Measurements from ENCODE around the gene STRA8. TPM values are rescaled to one million over a fixed set of nuclear protein-coding genes. Genes with fewer than 3 reads are reported as not detected.
A peak's percentile ranks its signal among the peaks of the same experiment; 100 is the strongest.

STRA8 gene
- polyA plus RNA-seq, 3 donors = not detected

- Mint-ChIP-seq H3K36me3 (peaks cover 98 to 100% of the 10 kb centered on the region in 2 donors), H3K9me3 (peaks cover 20 to 28% (median 24%) of the 10 kb centered on the region in 7 donors), H3K4me1 (no peaks in the 10 kb centered on the region), H3K27ac (peak overlapping the region in 3 of 7 donors; percentile 35 to 55 (median 37)), H3K27me3 (ENCODE audit: low read depth in 3 of 3) (no peaks in the 10 kb centered on the region), H3K4me3 (no peak overlapping the region)
- H3K79me2 ChIP-seq (ENCODE audit: insufficient read depth, low read length) = no peaks in the 10 kb centered on the region
- no peak overlapping the region for H3K27ac ChIP-seq (ENCODE audit: low read depth in 1 of 2, low read length in 2 of 2)
- DNase-seq = no peak
- H4K20me1 ChIP-seq (ENCODE audit: insufficient read depth, low read length) = no peaks in the 10 kb centered on the region
- TF ChIP-seq CTCF (IDR thresholded peaks at IDR 0.05) = no peak
- H3K4me1 ChIP-seq (ENCODE audit: control insufficient read depth in 1 of 2, insufficient read depth in 2 of 2, low read length in 2 of 2) = no peaks in the 10 kb centered on the region
- H3K4me2 ChIP-seq (replicated peaks; ENCODE audit: extremely low read depth, low read length, poor library complexity, severe bottlenecking) = no peak overlapping the region
- intact Hi-C loops (cut with micrococcal nuclease) = no loop called here
- peaks cover 20 to 25% of the 10 kb centered on the region in 2 donors for H3K9me3 ChIP-seq (replicated peaks in 1 of 2; ENCODE audit: control insufficient read depth in 1 of 2, insufficient read depth in 1 of 2, low read length in 2 of 2)
- no peak overlapping the region for H3K9ac ChIP-seq (ENCODE audit: insufficient read depth, low read length, poor library complexity, severe bottlenecking)
- WGBS (ENCODE audit: insufficient coverage) = 89% methylated on average over 12 of the region's 12 CpGs
- H3K27me3 ChIP-seq (ENCODE audit: control insufficient read depth in 2 of 2, insufficient read depth in 2 of 2, low read length in 2 of 2) = no peaks in the 10 kb centered on the region
- H3K4me3 ChIP-seq (replicated peaks in 1 of 3; ENCODE audit: low read depth in 2 of 3, low read length in 3 of 3) = no peak overlapping the region
- peaks cover 86 to 100% of the 10 kb centered on the region in 2 donors for H3K36me3 ChIP-seq (replicated peaks in 1 of 2; ENCODE audit: control insufficient read depth in 1 of 2, insufficient read depth in 2 of 2, low read length in 2 of 2)
- no peak overlapping the region for H2AFZ ChIP-seq (ENCODE audit: insufficient read depth, low read depth, low read length, poor library complexity, severe bottlenecking)
These were observed 46.8 kb upstream of the STRA8 start for GRCh38 chr7:135186841-135187253.

- Mint-ChIP-seq H3K27me3 (ENCODE audit: low read depth in 3 of 3) (no peaks in the 10 kb centered on the region), H3K4me3 (no peak overlapping the region), H3K36me3 (peaks cover 98 to 100% of the 10 kb centered on the region in 2 donors), H3K9me3 (peaks cover 4 to 12% (median 10%) of the 10 kb centered on the region in 7 donors), H3K4me1 (no peaks in the 10 kb centered on the region), H3K27ac (no peak overlapping the region)
- Histone ChIP-seq H3K27me3 (ENCODE audit: control insufficient read depth in 2 of 2, insufficient read depth in 2 of 2, low read length in 2 of 2) (no peaks in the 10 kb centered on the region), H3K27ac (ENCODE audit: low read depth in 1 of 2, low read length in 2 of 2) (no peak overlapping the region), H3K79me2 (ENCODE audit: insufficient read depth, low read length) (no peaks in the 10 kb centered on the region), H3K36me3 (replicated peaks in 1 of 2; ENCODE audit: control insufficient read depth in 1 of 2, insufficient read depth in 2 of 2, low read length in 2 of 2) (peaks cover 92 to 100% of the 10 kb centered on the region in 2 donors), H3K4me2 (replicated peaks; ENCODE audit: extremely low read depth, low read length, poor library complexity, severe bottlenecking) (no peak overlapping the region), H3K4me1 (ENCODE audit: control insufficient read depth in 1 of 2, insufficient read depth in 2 of 2, low read length in 2 of 2) (no peaks in the 10 kb centered on the region), H2AFZ (ENCODE audit: insufficient read depth, low read depth, low read length, poor library complexity, severe bottlenecking) (no peak overlapping the region), H3K9me3 (replicated peaks in 1 of 2; ENCODE audit: control insufficient read depth in 1 of 2, insufficient read depth in 1 of 2, low read length in 2 of 2) (peaks cover 4 to 9% of the 10 kb centered on the region in 2 donors), H3K9ac (ENCODE audit: insufficient read depth, low read length, poor library complexity, severe bottlenecking) (no peak overlapping the region), H3K4me3 (replicated peaks in 1 of 3; ENCODE audit: low read depth in 2 of 3, low read length in 3 of 3) (no peak overlapping the region), H4K20me1 (ENCODE audit: insufficient read depth, low read length) (no peaks in the 10 kb centered on the region)
- DNase-seq = no peak
- intact Hi-C loops (cut with micrococcal nuclease) = no loop called here
- no peak for TF ChIP-seq CTCF (IDR thresholded peaks at IDR 0.05)
- 98% methylated on average over 12 of the region's 12 CpGs for WGBS (ENCODE audit: insufficient coverage)
These were observed 45.2 kb upstream of the STRA8 start for GRCh38 chr7:135188298-135188984.

Measured in CD14-positive monocyte (primary cell).